ENCODE data around the gene RBL1.

DNA sequence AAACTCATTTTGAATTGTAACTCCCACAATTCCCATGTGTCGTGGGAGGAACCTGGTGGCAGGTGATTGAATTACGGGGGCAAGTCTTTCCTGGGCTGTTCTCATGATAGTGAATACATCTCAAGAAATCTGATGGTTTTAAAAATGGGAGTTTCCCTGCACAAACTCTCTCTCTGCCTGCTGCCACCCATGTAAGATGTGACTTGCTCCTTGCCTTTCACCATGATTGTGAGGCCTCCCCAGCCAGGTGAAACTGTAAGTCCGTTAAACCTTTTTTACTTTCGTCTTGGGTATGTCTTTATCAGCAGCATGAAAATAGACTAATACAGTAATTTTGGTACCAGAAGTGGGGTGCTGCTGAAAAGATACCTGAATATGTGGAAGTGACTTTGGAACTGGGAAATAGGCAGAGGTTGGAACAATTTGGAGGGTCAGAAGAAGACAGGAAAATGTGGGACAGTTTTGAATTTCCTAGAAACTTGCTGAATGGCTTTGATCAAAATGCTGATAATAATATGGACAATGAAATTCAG, 102.9 kb downstream of the RBL1 start:
- no peak for TF ChIP-seq EZH2phosphoT487 (IDR thresholded peaks at IDR 0.05; ENCODE audit: borderline replicate concordance)
- TF ChIP-seq, protein P1, sequence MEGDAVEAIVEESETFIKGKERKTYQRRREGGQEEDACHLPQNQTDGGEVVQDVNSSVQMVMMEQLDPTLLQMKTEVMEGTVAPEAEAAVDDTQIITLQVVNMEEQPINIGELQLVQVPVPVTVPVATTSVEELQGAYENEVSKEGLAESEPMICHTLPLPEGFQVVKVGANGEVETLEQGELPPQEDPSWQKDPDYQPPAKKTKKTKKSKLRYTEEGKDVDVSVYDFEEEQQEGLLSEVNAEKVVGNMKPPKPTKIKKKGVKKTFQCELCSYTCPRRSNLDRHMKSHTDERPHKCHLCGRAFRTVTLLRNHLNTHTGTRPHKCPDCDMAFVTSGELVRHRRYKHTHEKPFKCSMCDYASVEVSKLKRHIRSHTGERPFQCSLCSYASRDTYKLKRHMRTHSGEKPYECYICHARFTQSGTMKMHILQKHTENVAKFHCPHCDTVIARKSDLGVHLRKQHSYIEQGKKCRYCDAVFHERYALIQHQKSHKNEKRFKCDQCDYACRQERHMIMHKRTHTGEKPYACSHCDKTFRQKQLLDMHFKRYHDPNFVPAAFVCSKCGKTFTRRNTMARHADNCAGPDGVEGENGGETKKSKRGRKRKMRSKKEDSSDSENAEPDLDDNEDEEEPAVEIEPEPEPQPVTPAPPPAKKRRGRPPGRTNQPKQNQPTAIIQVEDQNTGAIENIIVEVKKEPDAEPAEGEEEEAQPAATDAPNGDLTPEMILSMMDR (conservative IDR thresholded peaks at IDR 0.05; ENCODE audit: low read length) = no peak

Data from Loucy (cell line).